OCI-LY1 (cell line): ENCODE data around the gene SOCS7.

Source experiments
- H2AFZ ChIP-seq: fragments of 200-600 bp; sonication (generic), shearing (Covaris generic); 2 replicates; pipeline ENCODE4 v1.6.0; 2014; ENCODE audit warnings: antibody characterized with exemption, mild to moderate bottlenecking, low read length
- H3F3A ChIP-seq: fragments of 200-600 bp; sonication (generic), shearing (Covaris generic); 2 replicates; pipeline ENCODE4 v1.6.0; 2014; ENCODE audit warnings: mild to moderate bottlenecking, antibody characterized with exemption, low read length, moderate library complexity; ENCODE audit not compliant: insufficient read depth
- H3K27ac ChIP-seq: fragments of 200-600 bp; sonication (generic); 2 replicates; pipeline ENCODE4 v1.5.1; 2014; ENCODE audit warnings: low read length, mixed run types, mild to moderate bottlenecking, low read depth; ENCODE audit not compliant: poor library complexity, severe bottlenecking
- H3K27me3 ChIP-seq: fragments of 200-600 bp; sonication (generic); 2 replicates; pipeline ENCODE4 v1.6.0; 2014; ENCODE audit warnings: antibody characterized with exemption, mild to moderate bottlenecking, low read length, moderate library complexity; ENCODE audit not compliant: insufficient read depth
- H3K36me3 ChIP-seq: fragments of 200-600 bp; sonication (generic); 2 replicates; pipeline ENCODE4 v1.6.1; 2014; ENCODE audit warnings: mild to moderate bottlenecking, antibody characterized with exemption, low read length, moderate library complexity, mixed read lengths; ENCODE audit not compliant: insufficient read depth
- H3K4me1 ChIP-seq: fragments of 200-600 bp; sonication (generic); 2 replicates; pipeline ENCODE4 v1.5.1; 2014; ENCODE audit warnings: mild to moderate bottlenecking, low read length, moderate library complexity; ENCODE audit not compliant: insufficient read depth, severe bottlenecking
- H3K4me2 ChIP-seq: fragments of 200-600 bp; sonication (generic), shearing (Covaris generic); 2 replicates; pipeline ENCODE4 v1.6.1; 2014; ENCODE audit warnings: low read length
- H3K4me3 ChIP-seq: fragments of 200-600 bp; sonication (generic); 2 replicates; pipeline ENCODE4 v1.5.1; 2014; ENCODE audit warnings: low read length, low read depth, mild to moderate bottlenecking, mixed read lengths; ENCODE audit not compliant: poor library complexity, severe bottlenecking
- H3K79me2 ChIP-seq: fragments of 200-600 bp; shearing (Covaris generic); 2 replicates; pipeline ENCODE4 v1.6.1; 2016; ENCODE audit warnings: mixed run types, low read length, mixed read lengths; ENCODE audit not compliant: insufficient read depth
- H3K9ac ChIP-seq: fragments of 200-600 bp; sonication (generic), shearing (Covaris generic); 2 replicates; pipeline ENCODE4 v1.6.1; 2014; ENCODE audit warnings: mild to moderate bottlenecking, low read length, mixed read lengths
- H3K9me2 ChIP-seq: fragments of 200-600 bp; sonication (generic), shearing (Covaris generic); 2 replicates; pipeline ENCODE4 v1.6.1; 2014; ENCODE audit warnings: low read depth, mild to moderate bottlenecking, low read length, mixed read lengths
- H3K9me3 ChIP-seq: fragments of 200-600 bp; shearing (Covaris generic); 2 replicates; pipeline ENCODE4 v1.6.1; 2014; ENCODE audit warnings: low read length, mixed read lengths
- H4K20me1 ChIP-seq: fragments of 200-600 bp; sonication (generic), shearing (Covaris generic); 2 replicates; pipeline ENCODE4 v1.6.0; 2016; ENCODE audit warnings: mild to moderate bottlenecking, low read length; ENCODE audit not compliant: insufficient read depth
- EZH2 ChIP-seq: fragments of 200-600 bp; sonication (generic), shearing (Covaris generic); IDR thresholded peaks from 2 replicates; pipeline ENCODE4 v1.8.0; 2017; ENCODE audit warnings: borderline replicate concordance, mixed run types, mild to moderate bottlenecking, antibody characterized with exemption, low read length, moderate library complexity, mixed read lengths
- TF ChIP-seq, protein P1 (sequence below): fragments of 200-600 bp; sonication (generic), shearing (Covaris generic); IDR thresholded peaks from 2 replicates; pipeline ENCODE4 v1.5.1; 2017; ENCODE audit warnings: mild to moderate bottlenecking, antibody characterized with exemption, low read length, moderate library complexity, mixed read lengths

The SOCS7 gene

DNA sequence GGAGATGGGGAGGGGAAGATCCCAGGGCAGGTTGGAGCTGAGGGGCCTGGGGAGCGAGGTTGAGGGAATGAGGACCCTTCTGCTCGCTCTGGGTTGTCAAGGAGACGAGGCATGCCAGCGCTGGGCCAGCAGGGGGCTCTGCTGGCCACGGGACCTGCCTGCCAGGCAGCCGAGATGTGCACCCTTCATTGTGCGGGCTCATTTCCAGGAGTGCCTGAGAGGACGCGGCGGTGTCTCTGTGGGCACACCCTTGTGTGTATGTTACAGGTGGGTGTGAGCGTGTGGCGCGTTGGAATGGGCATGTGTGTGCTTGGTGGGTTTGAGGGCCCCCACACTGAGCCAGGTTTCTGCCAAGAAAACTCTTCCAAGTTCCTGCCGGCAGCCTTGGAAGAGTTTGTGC is 92.5 kb downstream of the SOCS7 start:
- H4K20me1 ChIP-seq: no peaks in the 10 kb centered on the region
- no peak overlapping the region for H3K9ac ChIP-seq
- H3K4me1 ChIP-seq: no peaks in the 10 kb centered on the region
- H3K9me3 ChIP-seq: no peaks in the 10 kb centered on the region
- no peak overlapping the region for H3K27ac ChIP-seq
- no peak overlapping the region for H3K4me3 ChIP-seq
- TF ChIP-seq, protein P1, sequence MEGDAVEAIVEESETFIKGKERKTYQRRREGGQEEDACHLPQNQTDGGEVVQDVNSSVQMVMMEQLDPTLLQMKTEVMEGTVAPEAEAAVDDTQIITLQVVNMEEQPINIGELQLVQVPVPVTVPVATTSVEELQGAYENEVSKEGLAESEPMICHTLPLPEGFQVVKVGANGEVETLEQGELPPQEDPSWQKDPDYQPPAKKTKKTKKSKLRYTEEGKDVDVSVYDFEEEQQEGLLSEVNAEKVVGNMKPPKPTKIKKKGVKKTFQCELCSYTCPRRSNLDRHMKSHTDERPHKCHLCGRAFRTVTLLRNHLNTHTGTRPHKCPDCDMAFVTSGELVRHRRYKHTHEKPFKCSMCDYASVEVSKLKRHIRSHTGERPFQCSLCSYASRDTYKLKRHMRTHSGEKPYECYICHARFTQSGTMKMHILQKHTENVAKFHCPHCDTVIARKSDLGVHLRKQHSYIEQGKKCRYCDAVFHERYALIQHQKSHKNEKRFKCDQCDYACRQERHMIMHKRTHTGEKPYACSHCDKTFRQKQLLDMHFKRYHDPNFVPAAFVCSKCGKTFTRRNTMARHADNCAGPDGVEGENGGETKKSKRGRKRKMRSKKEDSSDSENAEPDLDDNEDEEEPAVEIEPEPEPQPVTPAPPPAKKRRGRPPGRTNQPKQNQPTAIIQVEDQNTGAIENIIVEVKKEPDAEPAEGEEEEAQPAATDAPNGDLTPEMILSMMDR: peak; percentile 80
- no peak for TF ChIP-seq EZH2
- no peaks in the 10 kb centered on the region for H3K79me2 ChIP-seq
- H3F3A ChIP-seq: no peaks in the 10 kb centered on the region
- H3K36me3 ChIP-seq: no peaks in the 10 kb centered on the region
- no peak overlapping the region for H2AFZ ChIP-seq
- H3K4me2 ChIP-seq: no peak overlapping the region
- H3K9me2 ChIP-seq: no peaks in the 10 kb centered on the region
- H3K27me3 ChIP-seq: 0 out of 2 replicates have a peak, but pooled peaks cover 4% of the 10 kb centered on the region

DNA sequence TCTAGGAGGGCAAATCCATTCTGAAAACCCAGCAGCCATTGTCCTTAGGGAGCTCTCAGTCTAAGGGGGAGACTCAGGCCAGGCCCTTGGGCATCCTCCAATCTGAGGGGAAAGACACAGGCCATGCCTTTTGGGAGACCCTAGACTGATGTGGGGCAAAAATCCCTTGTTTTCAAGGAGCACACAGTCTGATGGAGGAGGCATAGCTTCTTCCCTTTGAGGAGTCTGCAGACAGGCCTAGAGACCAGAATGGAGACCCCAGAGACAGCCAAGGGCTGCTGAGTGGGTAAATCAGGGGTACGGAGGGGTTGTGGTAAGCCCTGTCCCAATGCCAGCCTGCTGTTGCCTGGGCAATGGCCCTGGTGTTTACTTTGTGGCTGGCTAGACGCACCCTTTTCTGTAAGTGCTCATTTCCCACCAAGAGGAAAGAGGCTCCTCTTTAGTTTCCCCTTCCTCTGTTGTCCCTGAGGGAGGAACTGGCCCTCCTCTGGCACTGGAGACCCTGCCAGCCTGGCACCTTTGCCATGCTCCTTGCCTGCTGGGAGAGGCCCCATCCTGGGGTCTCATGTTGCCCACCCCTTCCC is 96.0 kb downstream of the SOCS7 start:
- Histone ChIP-seq H3K4me2 (no peak overlapping the region), H3K27ac (no peak overlapping the region), H3K9ac (no peak overlapping the region), H3K4me1 (no peaks in the 10 kb centered on the region), H3K27me3 (peaks cover 12% of the 10 kb centered on the region; the same call in 1 of the 2 replicates), H4K20me1 (no peaks in the 10 kb centered on the region), H3K9me2 (no peaks in the 10 kb centered on the region), H3K36me3 (no peaks in the 10 kb centered on the region), H3K9me3 (no peaks in the 10 kb centered on the region), H3F3A (no peaks in the 10 kb centered on the region), H2AFZ (no peak overlapping the region), H3K4me3 (no peak overlapping the region), H3K79me2 (no peaks in the 10 kb centered on the region)
- no peak for TF ChIP-seq EZH2
- TF ChIP-seq, protein P1: no peak

DNA sequence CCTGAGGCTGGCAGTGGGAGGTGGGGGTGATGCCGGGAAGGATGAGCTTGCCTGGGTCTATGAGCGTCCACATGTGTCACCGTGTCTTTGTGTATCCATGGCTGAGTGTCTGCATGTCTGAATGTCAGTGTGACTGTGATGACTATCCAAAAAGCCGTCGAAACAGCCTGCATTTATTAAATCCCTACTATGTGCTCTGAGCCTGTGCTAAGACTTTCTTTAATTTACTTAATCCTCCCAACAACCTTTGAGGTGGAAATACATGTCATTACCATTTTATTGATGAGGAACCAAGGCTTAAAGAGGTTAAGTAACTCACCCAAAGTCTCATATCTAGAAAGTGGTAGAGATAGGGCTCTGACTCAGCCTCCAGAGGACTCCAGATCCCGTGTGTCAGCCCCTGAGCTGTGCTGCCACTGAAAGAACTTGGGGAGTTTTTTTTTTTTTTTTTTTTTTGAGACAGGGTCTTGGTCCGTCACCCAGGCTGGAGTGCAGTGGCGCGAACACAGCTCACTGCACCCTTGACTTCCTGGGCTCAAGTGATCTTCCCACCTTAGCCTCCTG is 96.6 kb downstream of the SOCS7 start:
- no peak for TF ChIP-seq EZH2
- TF ChIP-seq, protein P1: no peak
- no peaks in the 10 kb centered on the region for H4K20me1 ChIP-seq
- no peaks in the 10 kb centered on the region for H3K36me3 ChIP-seq
- no peaks in the 10 kb centered on the region for H3K9me2 ChIP-seq
- no peak overlapping the region for H3K4me3 ChIP-seq
- no peak overlapping the region for H3K27ac ChIP-seq
- peaks cover 12% of the 10 kb centered on the region; the same call in 1 of the 2 replicates for H3K27me3 ChIP-seq
- no peaks in the 10 kb centered on the region for H3K4me1 ChIP-seq
- H2AFZ ChIP-seq: no peak overlapping the region
- H3F3A ChIP-seq: no peaks in the 10 kb centered on the region
- H3K79me2 ChIP-seq: no peaks in the 10 kb centered on the region
- H3K9me3 ChIP-seq: no peaks in the 10 kb centered on the region
- H3K4me2 ChIP-seq: no peak overlapping the region
- H3K9ac ChIP-seq: no peak overlapping the region
